ENCODE data around the gene CHL1. TPM values are rescaled to one million over a fixed set of nuclear protein-coding genes. Genes with fewer than 3 reads are reported as not detected.

The CHL1 gene
- total RNA-seq, 1 donor from 2014 or later: 0.49 TPM

DNA sequence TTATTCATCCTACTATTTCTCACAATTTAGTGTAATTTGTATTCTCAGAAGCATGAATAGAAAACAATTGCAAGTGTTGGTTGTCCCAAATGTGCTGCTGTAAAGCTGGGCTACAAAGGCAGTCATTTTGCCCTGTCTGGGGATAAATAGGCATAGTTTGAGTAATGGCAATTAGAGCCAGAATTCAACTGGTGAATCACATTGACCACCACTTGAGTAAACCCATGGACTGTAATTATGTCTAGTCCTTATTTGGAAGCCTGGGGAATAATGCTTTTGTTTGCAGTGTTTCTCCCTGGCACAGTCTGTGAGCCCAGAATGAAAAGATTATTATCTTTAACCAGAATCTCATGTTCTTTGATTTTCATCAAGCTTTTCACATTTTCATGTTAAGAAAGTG is 30.5 kb upstream of the CHL1 start:
- H3K4me2 ChIP-seq: peak overlapping the region; percentile 35
- H3K27me3 Mint-ChIP-seq (ENCODE audit: insufficient read depth, low read depth): peaks cover 2% of the 10 kb centered on the region
- peaks cover 17% of the 10 kb centered on the region for H3K4me1 ChIP-seq
- no peak overlapping the region for H3K4me3 ChIP-seq
- peaks cover 21% of the 10 kb centered on the region for H3K27me3 ChIP-seq
- no peaks in the 10 kb centered on the region for H4K20me1 ChIP-seq (ENCODE audit: low read depth)
- no peaks in the 10 kb centered on the region for H3K9me3 Mint-ChIP-seq
- no peak overlapping the region for H3K27ac Mint-ChIP-seq
- H3K27ac ChIP-seq: no peak overlapping the region
- no peaks in the 10 kb centered on the region for H3K9me3 ChIP-seq (ENCODE audit: low read depth)
- H3K36me3 ChIP-seq: no peaks in the 10 kb centered on the region
- H3F3A ChIP-seq (ENCODE audit: low read depth): no peaks in the 10 kb centered on the region
- no peak overlapping the region for H2AFZ ChIP-seq (replicated peaks)
- no peaks in the 10 kb centered on the region for H3K36me3 Mint-ChIP-seq
- H3K4me1 Mint-ChIP-seq: peaks cover 26% of the 10 kb centered on the region
- no peak overlapping the region for H3K4me3 Mint-ChIP-seq
- no peak for TF ChIP-seq CTCF (IDR thresholded peaks at IDR 0.05)
- H3K9ac ChIP-seq: no peak overlapping the region
- peak; percentile 23 for DNase-seq (ENCODE audit: low spot score)
- H3K79me2 ChIP-seq (ENCODE audit: low read depth): no peaks in the 10 kb centered on the region

- Histone ChIP-seq H3F3A (ENCODE audit: low read depth) (no peaks in the 10 kb centered on the region), H3K79me2 (ENCODE audit: low read depth) (no peaks in the 10 kb centered on the region), H3K27me3 (peaks cover 21% of the 10 kb centered on the region), H3K27ac (no peak overlapping the region), H4K20me1 (ENCODE audit: low read depth) (no peaks in the 10 kb centered on the region), H3K4me1 (peaks cover 17% of the 10 kb centered on the region), H3K4me3 (no peak overlapping the region), H3K9ac (no peak overlapping the region), H2AFZ (replicated peaks) (no peak overlapping the region), H3K9me3 (ENCODE audit: low read depth) (no peaks in the 10 kb centered on the region), H3K4me2 (peak overlapping the region; percentile 35), H3K36me3 (no peaks in the 10 kb centered on the region)
- Mint-ChIP-seq H3K27ac (no peak overlapping the region), H3K9me3 (no peaks in the 10 kb centered on the region), H3K27me3 (ENCODE audit: insufficient read depth, low read depth) (peaks cover 2% of the 10 kb centered on the region), H3K4me3 (no peak overlapping the region), H3K36me3 (no peaks in the 10 kb centered on the region), H3K4me1 (peaks cover 26% of the 10 kb centered on the region)
- peak; percentile 19 for DNase-seq (ENCODE audit: low spot score)
- TF ChIP-seq EZH2 (IDR thresholded peaks at IDR 0.05) (no peak), EZH2phosphoT487 (IDR thresholded peaks at IDR 0.05) (no peak), CTCF (IDR thresholded peaks at IDR 0.05) (no peak)
Observed at GRCh38 chr3:166799-167198, 29.8 kb upstream of the CHL1 start.

GRCh38 chr3:173886-174285 is 22.7 kb upstream of the CHL1 start:
- Histone ChIP-seq H3K36me3 (no peaks in the 10 kb centered on the region), H3K4me2 (no peak overlapping the region), H3K9ac (no peak overlapping the region), H3K4me3 (no peak overlapping the region), H3K27me3 (peaks cover 3% of the 10 kb centered on the region), H3K4me1 (no peaks in the 10 kb centered on the region), H4K20me1 (ENCODE audit: low read depth) (no peaks in the 10 kb centered on the region), H3K9me3 (ENCODE audit: low read depth) (no peaks in the 10 kb centered on the region), H3K27ac (no peak overlapping the region), H3K79me2 (ENCODE audit: low read depth) (no peaks in the 10 kb centered on the region), H2AFZ (replicated peaks) (no peak overlapping the region), H3F3A (ENCODE audit: low read depth) (no peaks in the 10 kb centered on the region)
- DNase-seq (ENCODE audit: low spot score): no peak
- Mint-ChIP-seq H3K4me1 (peaks cover 7% of the 10 kb centered on the region), H3K4me3 (no peak overlapping the region), H3K36me3 (no peaks in the 10 kb centered on the region), H3K9me3 (no peaks in the 10 kb centered on the region), H3K27me3 (ENCODE audit: insufficient read depth, low read depth) (no peaks in the 10 kb centered on the region), H3K27ac (no peak overlapping the region)
- no peak for TF ChIP-seq EZH2phosphoT487 (IDR thresholded peaks at IDR 0.05)
- no peak for TF ChIP-seq CTCF (IDR thresholded peaks at IDR 0.05)
- no peak for TF ChIP-seq EZH2 (IDR thresholded peaks at IDR 0.05)

DNA sequence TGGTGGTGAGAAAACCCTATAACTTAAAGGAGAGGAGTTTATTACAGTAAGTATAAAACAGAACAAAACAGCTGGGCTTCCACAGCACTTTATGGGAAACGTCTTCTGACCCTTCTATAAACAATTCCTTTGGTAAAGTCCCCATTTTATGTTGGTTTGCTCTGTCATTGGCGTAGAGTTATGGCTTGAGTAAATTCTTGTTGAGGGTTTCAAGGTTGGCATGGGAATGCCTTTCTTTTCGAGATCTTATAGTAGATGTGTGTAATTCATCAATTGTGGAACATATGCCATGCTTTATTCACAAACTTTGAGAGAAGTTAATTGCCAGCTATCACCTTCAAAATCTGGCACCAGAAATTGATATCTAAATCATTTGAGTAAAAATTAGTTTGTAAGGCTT is 11.6 kb upstream of the CHL1 start:
- Mint-ChIP-seq H3K4me1 (peaks cover 15% of the 10 kb centered on the region), H3K36me3 (peaks cover 4% of the 10 kb centered on the region), H3K4me3 (no peak overlapping the region), H3K27ac (no peak overlapping the region), H3K9me3 (peaks cover 4% of the 10 kb centered on the region), H3K27me3 (ENCODE audit: insufficient read depth, low read depth) (no peaks in the 10 kb centered on the region)
- H2AFZ ChIP-seq (replicated peaks): no peak overlapping the region
- no peak overlapping the region for H3K9ac ChIP-seq
- no peak for DNase-seq (ENCODE audit: low spot score)
- H3K36me3 ChIP-seq: no peaks in the 10 kb centered on the region
- H3K4me1 ChIP-seq: no peaks in the 10 kb centered on the region
- TF ChIP-seq EZH2phosphoT487 (IDR thresholded peaks at IDR 0.05) (no peak), CTCF (IDR thresholded peaks at IDR 0.05) (no peak), EZH2 (IDR thresholded peaks at IDR 0.05) (no peak)
- H3K27me3 ChIP-seq: no peaks in the 10 kb centered on the region
- H3K27ac ChIP-seq: no peak overlapping the region
- H3K4me3 ChIP-seq: no peak overlapping the region
- H4K20me1 ChIP-seq (ENCODE audit: low read depth): no peaks in the 10 kb centered on the region
- H3K4me2 ChIP-seq: no peak overlapping the region
- no peaks in the 10 kb centered on the region for H3F3A ChIP-seq (ENCODE audit: low read depth)
- no peaks in the 10 kb centered on the region for H3K79me2 ChIP-seq (ENCODE audit: low read depth)
- H3K9me3 ChIP-seq (ENCODE audit: low read depth): no peaks in the 10 kb centered on the region
